SK-N-SH (cell line): ENCODE results near the gene SAXO1. TPM values are rescaled to one million over a fixed set of nuclear protein-coding genes. Genes with fewer than 3 reads are reported as not detected.

Experiments used
- polyA plus RNA-seq, 3 experiments: library from polyadenylated mRNA; depleted of rRNA; stranded (reverse); fragments of >200 nt; gene quantifications; 2 replicates each; pipeline ENCODE4 v1.2.3, GENCODE V29; 2012
- small RNA-seq, 7 experiments: library from RNA; depleted of rRNA; stranded (forward); fragments of <200 nt; gene quantifications; one replicate each; pipeline ENCODE3, GENCODE V24; 2012

The SAXO1 gene
- polyA plus RNA-seq, 1 of the 3 experiments (the other 2 are of a cell fraction) = 0.03 TPM

Small RNA genes lying within 50 kb of the gene (small RNA-seq; reads per million reads assigned to genes)
- gene RNU6-264P (0 reads per million in 7 experiments), gene SCARNA8 (5.7 to 44.6 (median 7.1) reads per million in 7 experiments)

Other genes starting within 250 kb of the SAXO1 start
- 103 and 106 TPM in 2 replicates for gene RRAGA, start 16.2 kb upstream of the SAXO1 start, polyA plus RNA-seq (2012; rRNA removed)
- 4.7 and 6.1 TPM in 2 replicates for gene HAUS6, start 69.7 kb upstream of the SAXO1 start, polyA plus RNA-seq (2012; rRNA removed)
- gene PLIN2, start 94.3 kb upstream of the SAXO1 start, polyA plus RNA-seq (2012; rRNA removed) = 63.4 and 73.8 TPM in 2 replicates
- 7.5 and 11.2 TPM in 2 replicates for gene DENND4C, start 197.5 kb upstream of the SAXO1 start, polyA plus RNA-seq (2012; rRNA removed)